ENCODE data around the gene UCHL1. TPM values are rescaled to one million over a fixed set of nuclear protein-coding genes. Genes with fewer than 3 reads are reported as not detected.

Gene UCHL1
- polyA plus RNA-seq, 1 donor from 2014 or later, result 5,099 TPM

DNA sequence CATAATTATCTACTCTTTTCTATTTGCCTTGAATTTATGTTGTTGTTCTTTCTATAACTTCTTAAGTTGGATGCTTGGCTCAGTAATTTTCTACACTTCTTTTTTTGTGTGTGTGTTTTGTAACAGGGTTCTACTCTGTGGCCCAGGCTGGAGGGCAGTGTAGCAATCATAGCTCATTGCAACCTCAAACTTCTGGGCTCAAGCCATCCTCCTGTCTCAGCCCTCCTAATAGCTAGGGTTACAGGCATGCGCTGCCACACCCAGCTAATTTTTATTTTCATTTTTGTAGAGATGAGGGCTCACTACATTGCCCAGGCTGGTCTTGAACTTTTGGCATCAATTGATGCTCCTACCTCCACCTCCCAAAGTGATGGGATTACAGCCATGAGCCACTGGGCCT, 20.7 kb upstream of the UCHL1 start:
- H3K9me2 ChIP-seq (ENCODE audit: insufficient read depth, low read length), result no peaks in the 10 kb centered on the region
- H3K36me3 ChIP-seq (ENCODE audit: insufficient read depth, low read length), result no peaks in the 10 kb centered on the region
- no peaks in the 10 kb centered on the region for H4K20me1 ChIP-seq (ENCODE audit: insufficient read depth)
- H3K4me3 ChIP-seq (ENCODE audit: low read length), result no peak overlapping the region
- no peaks in the 10 kb centered on the region for H3K27me3 ChIP-seq (ENCODE audit: insufficient read depth, low read depth, low read length)
- H3F3A ChIP-seq (ENCODE audit: insufficient read depth, low read length, poor library complexity, severe bottlenecking), result no peaks in the 10 kb centered on the region
- no peaks in the 10 kb centered on the region for H3K9me3 ChIP-seq (ENCODE audit: low read length)
- H3K27ac ChIP-seq (ENCODE audit: low read length), result no peak overlapping the region
- H3K9ac ChIP-seq (ENCODE audit: low read length), result no peak overlapping the region
- H3K79me2 ChIP-seq (replicated peaks; ENCODE audit: insufficient read depth, low read length), result no peaks in the 10 kb centered on the region
- no peak overlapping the region for H2AFZ ChIP-seq (ENCODE audit: low read depth, low read length)
- H3K4me2 ChIP-seq (ENCODE audit: low read length), result no peak overlapping the region
- TF ChIP-seq EZH2 (IDR thresholded peaks at IDR 0.05; ENCODE audit: borderline replicate concordance, insufficient read depth, low read length, poor library complexity, severe bottlenecking) (no peak), SMC3 (conservative IDR thresholded peaks at IDR 0.05; ENCODE audit: poor library complexity) (no peak), RAD21 (conservative IDR thresholded peaks at IDR 0.05) (no peak), TAF1 (IDR thresholded peaks at IDR 0.05; ENCODE audit: low read depth) (no peak), MXI1 (conservative IDR thresholded peaks at IDR 0.05; ENCODE audit: poor library complexity, severe bottlenecking) (no peak), POLR2AphosphoS5 (IDR thresholded peaks at IDR 0.05) (no peak), EP300 (conservative IDR thresholded peaks at IDR 0.05; ENCODE audit: poor library complexity, severe bottlenecking) (no peak)
- TF ChIP-seq, protein P1, sequence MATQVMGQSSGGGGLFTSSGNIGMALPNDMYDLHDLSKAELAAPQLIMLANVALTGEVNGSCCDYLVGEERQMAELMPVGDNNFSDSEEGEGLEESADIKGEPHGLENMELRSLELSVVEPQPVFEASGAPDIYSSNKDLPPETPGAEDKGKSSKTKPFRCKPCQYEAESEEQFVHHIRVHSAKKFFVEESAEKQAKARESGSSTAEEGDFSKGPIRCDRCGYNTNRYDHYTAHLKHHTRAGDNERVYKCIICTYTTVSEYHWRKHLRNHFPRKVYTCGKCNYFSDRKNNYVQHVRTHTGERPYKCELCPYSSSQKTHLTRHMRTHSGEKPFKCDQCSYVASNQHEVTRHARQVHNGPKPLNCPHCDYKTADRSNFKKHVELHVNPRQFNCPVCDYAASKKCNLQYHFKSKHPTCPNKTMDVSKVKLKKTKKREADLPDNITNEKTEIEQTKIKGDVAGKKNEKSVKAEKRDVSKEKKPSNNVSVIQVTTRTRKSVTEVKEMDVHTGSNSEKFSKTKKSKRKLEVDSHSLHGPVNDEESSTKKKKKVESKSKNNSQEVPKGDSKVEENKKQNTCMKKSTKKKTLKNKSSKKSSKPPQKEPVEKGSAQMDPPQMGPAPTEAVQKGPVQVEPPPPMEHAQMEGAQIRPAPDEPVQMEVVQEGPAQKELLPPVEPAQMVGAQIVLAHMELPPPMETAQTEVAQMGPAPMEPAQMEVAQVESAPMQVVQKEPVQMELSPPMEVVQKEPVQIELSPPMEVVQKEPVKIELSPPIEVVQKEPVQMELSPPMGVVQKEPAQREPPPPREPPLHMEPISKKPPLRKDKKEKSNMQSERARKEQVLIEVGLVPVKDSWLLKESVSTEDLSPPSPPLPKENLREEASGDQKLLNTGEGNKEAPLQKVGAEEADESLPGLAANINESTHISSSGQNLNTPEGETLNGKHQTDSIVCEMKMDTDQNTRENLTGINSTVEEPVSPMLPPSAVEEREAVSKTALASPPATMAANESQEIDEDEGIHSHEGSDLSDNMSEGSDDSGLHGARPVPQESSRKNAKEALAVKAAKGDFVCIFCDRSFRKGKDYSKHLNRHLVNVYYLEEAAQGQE (IDR thresholded peaks at IDR 0.05; ENCODE audit: borderline replicate concordance), result no peak
- TF ChIP-seq, protein P2, sequence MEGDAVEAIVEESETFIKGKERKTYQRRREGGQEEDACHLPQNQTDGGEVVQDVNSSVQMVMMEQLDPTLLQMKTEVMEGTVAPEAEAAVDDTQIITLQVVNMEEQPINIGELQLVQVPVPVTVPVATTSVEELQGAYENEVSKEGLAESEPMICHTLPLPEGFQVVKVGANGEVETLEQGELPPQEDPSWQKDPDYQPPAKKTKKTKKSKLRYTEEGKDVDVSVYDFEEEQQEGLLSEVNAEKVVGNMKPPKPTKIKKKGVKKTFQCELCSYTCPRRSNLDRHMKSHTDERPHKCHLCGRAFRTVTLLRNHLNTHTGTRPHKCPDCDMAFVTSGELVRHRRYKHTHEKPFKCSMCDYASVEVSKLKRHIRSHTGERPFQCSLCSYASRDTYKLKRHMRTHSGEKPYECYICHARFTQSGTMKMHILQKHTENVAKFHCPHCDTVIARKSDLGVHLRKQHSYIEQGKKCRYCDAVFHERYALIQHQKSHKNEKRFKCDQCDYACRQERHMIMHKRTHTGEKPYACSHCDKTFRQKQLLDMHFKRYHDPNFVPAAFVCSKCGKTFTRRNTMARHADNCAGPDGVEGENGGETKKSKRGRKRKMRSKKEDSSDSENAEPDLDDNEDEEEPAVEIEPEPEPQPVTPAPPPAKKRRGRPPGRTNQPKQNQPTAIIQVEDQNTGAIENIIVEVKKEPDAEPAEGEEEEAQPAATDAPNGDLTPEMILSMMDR (IDR thresholded peaks at IDR 0.05; ENCODE audit: poor library complexity, severe bottlenecking), result no peak

DNA sequence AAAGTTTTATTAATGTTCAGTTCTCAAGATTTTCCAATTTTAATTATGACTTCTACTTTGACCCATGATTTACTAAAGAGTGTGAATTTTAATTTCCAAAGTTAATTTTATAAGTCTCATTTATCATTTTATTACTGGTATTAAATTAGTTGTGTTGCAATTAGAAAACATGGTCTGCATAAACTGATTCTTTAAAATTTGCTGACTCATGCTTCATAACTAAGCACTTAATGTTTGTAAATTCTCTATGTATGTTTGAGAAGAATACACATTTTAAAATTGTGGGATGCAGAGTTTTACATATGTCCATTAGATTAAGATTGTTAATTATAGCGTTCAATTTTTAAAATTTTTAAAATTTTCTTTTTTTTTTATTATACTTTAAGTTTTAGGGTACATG, 20.2 kb upstream of the UCHL1 start:
- Histone ChIP-seq H3K9ac (ENCODE audit: low read length) (no peak overlapping the region), H3K79me2 (replicated peaks; ENCODE audit: insufficient read depth, low read length) (no peaks in the 10 kb centered on the region), H4K20me1 (ENCODE audit: insufficient read depth) (no peaks in the 10 kb centered on the region), H3K27ac (ENCODE audit: low read length) (no peak overlapping the region), H3F3A (ENCODE audit: insufficient read depth, low read length, poor library complexity, severe bottlenecking) (no peaks in the 10 kb centered on the region), H3K27me3 (ENCODE audit: insufficient read depth, low read depth, low read length) (no peaks in the 10 kb centered on the region), H3K9me3 (ENCODE audit: low read length) (no peaks in the 10 kb centered on the region), H2AFZ (ENCODE audit: low read depth, low read length) (no peak overlapping the region), H3K9me2 (ENCODE audit: insufficient read depth, low read length) (no peaks in the 10 kb centered on the region), H3K36me3 (ENCODE audit: insufficient read depth, low read length) (no peaks in the 10 kb centered on the region), H3K4me3 (ENCODE audit: low read length) (no peak overlapping the region), H3K4me2 (ENCODE audit: low read length) (no peak overlapping the region)
- TF ChIP-seq SMC3 (conservative IDR thresholded peaks at IDR 0.05; ENCODE audit: poor library complexity), result no peak
- TF ChIP-seq MXI1 (conservative IDR thresholded peaks at IDR 0.05; ENCODE audit: poor library complexity, severe bottlenecking), result no peak
- TF ChIP-seq, protein P1 (IDR thresholded peaks at IDR 0.05; ENCODE audit: borderline replicate concordance), result no peak
- no peak for TF ChIP-seq EP300 (conservative IDR thresholded peaks at IDR 0.05; ENCODE audit: poor library complexity, severe bottlenecking)
- TF ChIP-seq EZH2 (IDR thresholded peaks at IDR 0.05; ENCODE audit: borderline replicate concordance, insufficient read depth, low read length, poor library complexity, severe bottlenecking), result no peak
- TF ChIP-seq, protein P2 (IDR thresholded peaks at IDR 0.05; ENCODE audit: poor library complexity, severe bottlenecking), result no peak
- TF ChIP-seq TAF1 (IDR thresholded peaks at IDR 0.05; ENCODE audit: low read depth), result no peak
- no peak for TF ChIP-seq RAD21 (conservative IDR thresholded peaks at IDR 0.05)
- TF ChIP-seq POLR2AphosphoS5 (IDR thresholded peaks at IDR 0.05), result no peak
